Astrocyte of the cerebellum (primary cell): ENCODE measurements around the gene RHBG.

Experiments used
- DNase-seq: peaks from one replicate; pipeline ENCODE4 v3.0.0-alpha.2; 2011; ENCODE audit warnings: low read depth
- H3K4me3 ChIP-seq: 2 replicates; pipeline ENCODE4 v1.5.1; 2011; ENCODE audit warnings: mild to moderate bottlenecking, low read depth, low read length, moderate library complexity
- CTCF ChIP-seq: IDR thresholded peaks from 2 replicates; pipeline ENCODE4 v1.5.1; 2012; ENCODE audit warnings: low read length, low read depth, moderate library complexity, mild to moderate bottlenecking; ENCODE audit errors: missing control alignments
- in situ Hi-C: cut with HindIII; loops from 2 replicates; pipeline ENCODE4 v1.10.0; 2017; ENCODE audit warnings: low sequenced_read_pairs

Gene RHBG

GRCh38 chr1:156378557-156378956 lies 9.5 kb downstream of the RHBG start:
- H3K4me3 ChIP-seq = no peak overlapping the region
- TF ChIP-seq CTCF = no peak
- DNase-seq = no peak
- in situ Hi-C loops = no loop called here

GRCh38 chr1:156379420-156380165 lies 10.6 kb downstream of the RHBG start:
- in situ Hi-C loops = no loop called here
- TF ChIP-seq CTCF = no peak
- no peak overlapping the region for H3K4me3 ChIP-seq
- no peak for DNase-seq

GRCh38 chr1:156382561-156382960 lies 13.6 kb downstream of the RHBG start:
- in situ Hi-C loops = no loop called here
- TF ChIP-seq CTCF = no peak
- H3K4me3 ChIP-seq = no peak overlapping the region
- DNase-seq = no peak

- no peak overlapping the region for H3K4me3 ChIP-seq
- peak; percentile 91 for TF ChIP-seq CTCF
- in situ Hi-C loops = no loop called here
- DNase-seq = peak; percentile 18
These were observed 14.0 kb downstream of the RHBG start for GRCh38 chr1:156383023-156383422.

DNA sequence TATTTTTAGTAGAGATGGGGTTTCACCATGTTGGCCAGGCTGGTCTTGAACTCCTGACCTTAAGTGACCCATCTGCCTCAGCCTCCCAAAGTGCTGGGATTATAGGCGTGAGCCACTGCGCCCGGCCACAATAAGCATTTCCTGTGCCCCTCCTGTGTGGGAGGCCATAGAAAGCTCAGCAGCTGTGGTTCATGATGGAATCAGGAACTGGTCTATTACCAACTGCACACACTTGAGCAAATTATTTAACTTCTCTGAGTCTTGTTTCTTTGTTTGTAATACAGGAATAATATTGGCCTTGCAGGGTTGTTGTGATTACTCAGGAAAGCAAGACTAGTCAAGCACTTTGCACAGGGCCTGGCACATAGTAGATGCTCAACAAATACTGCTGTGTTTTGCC lies 15.0 kb downstream of the RHBG start:
- H3K4me3 ChIP-seq = no peak overlapping the region
- in situ Hi-C loops = no loop called here
- TF ChIP-seq CTCF = no peak
- DNase-seq = no peak

- in situ Hi-C loops = no loop called here
- no peak for TF ChIP-seq CTCF
- H3K4me3 ChIP-seq = no peak overlapping the region
- no peak for DNase-seq
These were observed 15.6 kb downstream of the RHBG start for GRCh38 chr1:156384658-156385057.

DNA sequence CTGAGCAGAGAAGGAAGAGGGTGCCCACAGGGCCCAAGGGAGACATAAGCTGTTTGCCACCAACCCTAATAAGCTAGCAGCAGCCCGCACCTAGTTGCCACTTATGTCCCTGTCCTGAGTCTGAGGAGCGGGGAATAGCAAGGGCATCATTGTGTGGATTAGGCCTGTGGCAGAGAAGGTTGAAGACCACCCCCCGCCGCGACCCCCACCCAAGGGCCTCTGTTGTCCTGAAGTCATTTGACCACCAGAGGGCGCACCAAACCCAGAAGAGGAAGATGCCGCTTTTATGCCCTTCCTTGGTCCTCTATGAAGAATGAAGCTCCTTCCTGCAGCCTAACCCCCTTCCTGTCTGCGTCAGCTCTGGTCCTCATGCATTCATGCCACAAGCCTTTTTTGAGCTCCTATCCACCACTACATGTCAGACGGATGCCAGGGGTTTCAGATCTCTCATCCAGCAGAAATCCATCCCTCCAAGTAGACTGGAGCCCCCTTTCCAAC lies 16.6 kb downstream of the RHBG start:
- H3K4me3 ChIP-seq = no peak overlapping the region
- in situ Hi-C loops = no loop called here
- peak; percentile 92 for TF ChIP-seq CTCF
- peak; percentile 44 for DNase-seq
